CD4-positive, alpha-beta memory T cell (primary cell): Measurements from ENCODE around the gene EML1. TPM values are rescaled to one million over a fixed set of nuclear protein-coding genes. Genes with fewer than 3 reads are reported as not detected.
"Not testable (repeated sequence)": the region's sequence is repeated elsewhere in the genome, so short reads cannot be mapped to it uniquely, and the experiment has no call there.

ENCODE experiments used
- CTCF ChIA-PET: fragments of 350-600 bp; sonication (Branson Sonifier 250); formaldehyde crosslinking; loops from one replicate; lab custom pipeline; 2021; ENCODE audit warnings: inconsistent platforms; ENCODE audit not compliant: partially characterized antibody; lab: Charles Lee
- POLR2A ChIA-PET: fragments of 350-600 bp; sonication (Branson Sonifier 250); formaldehyde crosslinking; loops from one replicate; lab custom pipeline; 2021; ENCODE audit not compliant: partially characterized antibody; lab: Charles Lee
- DNase-seq, 5 donors: peaks; one replicate each; pipeline versions ENCODE4 v3.0.0 to v3.0.0-alpha.2; 2020 to 2022; ENCODE audit warnings: mixed read lengths in 1 of 5
- H3K27ac ChIP-seq: one replicate; pipeline ENCODE4 v1.7.0; 2013; ENCODE audit warnings: low read depth, low read length
- H3K27me3 ChIP-seq: 2 replicates; pipeline ENCODE4 v1.7.0; 2013; ENCODE audit warnings: mild to moderate bottlenecking, low read length, moderate library complexity; ENCODE audit not compliant: insufficient read depth
- H3K36me3 ChIP-seq: 2 replicates; pipeline ENCODE4 v1.7.0; 2013; ENCODE audit warnings: mild to moderate bottlenecking, low read length, moderate library complexity; ENCODE audit not compliant: insufficient read depth
- H3K4me1 ChIP-seq: 2 replicates; pipeline ENCODE4 v1.7.0; 2013; ENCODE audit warnings: mild to moderate bottlenecking, low read length, moderate library complexity; ENCODE audit not compliant: insufficient read depth
- H3K4me3 ChIP-seq, 2 donors: one replicate each; pipeline ENCODE4 v1.7.0; 2013; ENCODE audit warnings: low read length in 2 of 2, mild to moderate bottlenecking in 1 of 2
- H3K9me3 ChIP-seq, 2 donors: one replicate each; pipeline ENCODE4 v1.7.0; 2013; ENCODE audit warnings: low read length in 2 of 2, control low read depth in 1 of 2; ENCODE audit not compliant: control insufficient read depth in 1 of 2
- H3K27ac Mint-ChIP-seq, 7 donors: one replicate each; pipeline ENCODE4 v1.8.0; 2020 to 2021; ENCODE audit warnings: mixed read lengths in 7 of 7, mild to moderate bottlenecking in 6 of 7, inconsistent platforms in 3 of 7, moderate library complexity in 3 of 7
- H3K27me3 Mint-ChIP-seq, 2 donors: one replicate each; pipeline ENCODE4 v1.8.0; 2020 to 2021; ENCODE audit warnings: mixed read lengths in 2 of 2
- H3K36me3 Mint-ChIP-seq, 2 donors: one replicate each; pipeline ENCODE4 v1.8.0; 2020 to 2021; ENCODE audit warnings: mixed read lengths in 2 of 2, inconsistent platforms in 1 of 2, mild to moderate bottlenecking in 1 of 2
- H3K4me1 Mint-ChIP-seq, 4 donors: one replicate each; pipeline ENCODE4 v1.8.0; 2020 to 2021; ENCODE audit warnings: mixed read lengths in 4 of 4, mild to moderate bottlenecking in 1 of 4
- H3K4me3 Mint-ChIP-seq, 8 donors: one replicate each; pipeline ENCODE4 v1.8.0; 2020 to 2021; ENCODE audit warnings: mixed read lengths in 8 of 8, mild to moderate bottlenecking in 7 of 8, moderate library complexity in 6 of 8, inconsistent platforms in 3 of 8
- H3K9me3 Mint-ChIP-seq, 8 donors: one replicate each; pipeline ENCODE4 v1.8.0; 2020 to 2021; ENCODE audit warnings: mixed read lengths in 8 of 8, mild to moderate bottlenecking in 5 of 8, inconsistent platforms in 3 of 8, moderate library complexity in 1 of 8
- intact Hi-C: fragments of 100-400 bp; cut with micrococcal nuclease; formaldehyde crosslinking; loops from one replicate; pipeline ENCODE4 v1.15.1; 2023
- polyA plus RNA-seq, 2 donors: library from polyadenylated mRNA; unstranded; fragments of 300-500 nt; fragmentation: Illumina TruSeq; gene quantifications; one replicate each; pipeline ENCODE4 v1.2.3, GENCODE V29; 2021
- total RNA-seq, 2 experiments: library from RNA; stranded (reverse); gene quantifications; one replicate each; pipeline ENCODE4 v1.2.3, GENCODE V29; 2021

Gene EML1
- total and polyA plus RNA-seq, 4 experiments from 2014 or later = 0.22 to 0.23 TPM; not detected in 2

- H3K36me3 ChIP-seq = no peaks in the 10 kb centered on the region
- Mint-ChIP-seq H3K4me3 (peak overlapping the region in 1 of 8 donors; percentile 47), H3K27ac (no peak overlapping the region), H3K4me1 (peaks cover 3 to 10% (median 8%) of the 10 kb centered on the region in 4 donors), H3K36me3 (no peaks in the 10 kb centered on the region), H3K9me3 (no peaks in the 10 kb centered on the region), H3K27me3 (peaks cover 14 to 15% of the 10 kb centered on the region in 2 donors)
- H3K9me3 ChIP-seq = no peaks in the 10 kb centered on the region
- intact Hi-C loops = no loop called here
- H3K27me3 ChIP-seq = peaks cover 13% of the 10 kb centered on the region
- no peak overlapping the region for H3K27ac ChIP-seq
- H3K4me1 ChIP-seq = peaks cover 14% of the 10 kb centered on the region
- POLR2A ChIA-PET = no interaction called here
- no peak overlapping the region for H3K4me3 ChIP-seq
- CTCF ChIA-PET = interaction anchor here (0.7 to 2.9 kb wide), 8 partner anchors 7 to 36 kb away, joined by 3 to 12 read pairs (median 6); no protein-coding TSS in a partner anchor
- no peak for DNase-seq
These were observed 154.5 kb downstream of the EML1 start for GRCh38 chr14:99947695-99948094.

- peaks cover 14% of the 10 kb centered on the region for H3K4me1 ChIP-seq
- intact Hi-C loops, H3K9me3 Mint-ChIP-seq, CTCF ChIA-PET, H3K27ac Mint-ChIP-seq, H3K27ac ChIP-seq, POLR2A ChIA-PET, H3K36me3 ChIP-seq, H3K4me3 Mint-ChIP-seq, H3K4me3 ChIP-seq, H3K36me3 Mint-ChIP-seq, H3K9me3 ChIP-seq, DNase-seq: not testable (repeated sequence)
- peaks cover 3 to 10% (median 8%) of the 10 kb centered on the region in 4 donors for H3K4me1 Mint-ChIP-seq
- H3K27me3 ChIP-seq = peaks cover 13% of the 10 kb centered on the region
- H3K27me3 Mint-ChIP-seq = peaks cover 10 to 15% of the 10 kb centered on the region in 2 donors
These were observed 156.0 kb downstream of the EML1 start for GRCh38 chr14:99949011-99949732.

- Mint-ChIP-seq H3K27ac (no peak overlapping the region), H3K4me3 (no peak overlapping the region), H3K27me3 (peaks cover 10 to 15% of the 10 kb centered on the region in 2 donors), H3K9me3 (peaks cover 0 to 4% (median under 1%) of the 10 kb centered on the region in 8 donors), H3K4me1 (peaks cover 3 to 10% (median 8%) of the 10 kb centered on the region in 4 donors), H3K36me3 (no peaks in the 10 kb centered on the region)
- peaks cover 13% of the 10 kb centered on the region for H3K27me3 ChIP-seq
- intact Hi-C loops = no loop called here
- CTCF ChIA-PET = no interaction called here
- no peaks in the 10 kb centered on the region for H3K9me3 ChIP-seq
- H3K4me3 ChIP-seq = no peak overlapping the region
- peaks cover 14% of the 10 kb centered on the region for H3K4me1 ChIP-seq
- no peak overlapping the region for H3K27ac ChIP-seq
- no peaks in the 10 kb centered on the region for H3K36me3 ChIP-seq
- POLR2A ChIA-PET = no interaction called here
- no peak for DNase-seq
These were observed 157.0 kb downstream of the EML1 start for GRCh38 chr14:99950181-99950580.

GRCh38 chr14:99951085-99951484 is 157.9 kb downstream of the EML1 start:
- ChIA-PET CTCF (no interaction called here), POLR2A (no interaction called here)
- peaks cover 12% of the 10 kb centered on the region for H3K4me1 ChIP-seq
- H3K27ac ChIP-seq = no peak overlapping the region
- H3K9me3 ChIP-seq = no peaks in the 10 kb centered on the region
- no peak overlapping the region for H3K4me3 ChIP-seq
- H3K27ac Mint-ChIP-seq = no peak overlapping the region
- DNase-seq = no peak
- no peaks in the 10 kb centered on the region for H3K36me3 ChIP-seq
- H3K4me3 Mint-ChIP-seq = no peak overlapping the region
- intact Hi-C loops = no loop called here
- no peaks in the 10 kb centered on the region for H3K36me3 Mint-ChIP-seq
- peaks cover 3 to 10% (median 7%) of the 10 kb centered on the region in 4 donors for H3K4me1 Mint-ChIP-seq
- H3K9me3 Mint-ChIP-seq = peaks cover 0 to 4% (median under 1%) of the 10 kb centered on the region in 8 donors
- peaks cover 10 to 15% of the 10 kb centered on the region in 2 donors for H3K27me3 Mint-ChIP-seq
- peaks cover 13% of the 10 kb centered on the region for H3K27me3 ChIP-seq

- POLR2A ChIA-PET = no interaction called here
These were observed 158.8 kb downstream of the EML1 start for GRCh38 chr14:99952039-99952438.

GRCh38 chr14:99952453-99952852 is 159.2 kb downstream of the EML1 start:
- H3K4me1 ChIP-seq = no peaks in the 10 kb centered on the region
- no peaks in the 10 kb centered on the region for H3K9me3 ChIP-seq
- no peak overlapping the region for H3K4me3 ChIP-seq
- peaks cover 0 to 4% (median under 1%) of the 10 kb centered on the region in 8 donors for H3K9me3 Mint-ChIP-seq
- H3K27me3 ChIP-seq = peaks cover 5% of the 10 kb centered on the region
- H3K27me3 Mint-ChIP-seq = peaks cover 3 to 10% of the 10 kb centered on the region in 2 donors
- CTCF ChIA-PET = no interaction called here
- H3K4me3 Mint-ChIP-seq = no peak overlapping the region
- intact Hi-C loops = no loop called here
- POLR2A ChIA-PET = no interaction called here
- DNase-seq = no peak
- no peaks in the 10 kb centered on the region for H3K36me3 ChIP-seq
- peak overlapping the region in 1 of 7 donors; percentile 63 for H3K27ac Mint-ChIP-seq
- no peak overlapping the region for H3K27ac ChIP-seq
- H3K36me3 Mint-ChIP-seq = no peaks in the 10 kb centered on the region
- peaks cover 0 to 1% (median 0%) of the 10 kb centered on the region in 4 donors for H3K4me1 Mint-ChIP-seq

More at GRCh38 chr14:99952039-99952438, 158.8 kb downstream of the EML1 start:
- peaks cover under 1 to 1% (median under 1%) of the 10 kb centered on the region in 4 donors for H3K4me1 Mint-ChIP-seq
- Histone ChIP-seq H3K27me3 (peaks cover 9% of the 10 kb centered on the region), H3K4me1 (peaks cover 3% of the 10 kb centered on the region), H3K4me3 (no peak overlapping the region), H3K27ac (no peak overlapping the region), H3K9me3 (no peaks in the 10 kb centered on the region), H3K36me3 (no peaks in the 10 kb centered on the region)
- no peak overlapping the region for H3K27ac Mint-ChIP-seq
- peaks cover 0 to 4% (median under 1%) of the 10 kb centered on the region in 8 donors for H3K9me3 Mint-ChIP-seq
- CTCF ChIA-PET = no interaction called here
- DNase-seq = no peak
- peaks cover 4 to 11% of the 10 kb centered on the region in 2 donors for H3K27me3 Mint-ChIP-seq
- no peaks in the 10 kb centered on the region for H3K36me3 Mint-ChIP-seq
- intact Hi-C loops = no loop called here
- no peak overlapping the region for H3K4me3 Mint-ChIP-seq

- H3K27me3 ChIP-seq = no peaks in the 10 kb centered on the region
- no peak overlapping the region for H3K27ac ChIP-seq
- Mint-ChIP-seq H3K36me3 (no peaks in the 10 kb centered on the region), H3K27me3 (peaks cover 5 to 13% of the 10 kb centered on the region in 2 donors), H3K4me3 (no peak overlapping the region), H3K27ac (no peak overlapping the region), H3K4me1 (no peaks in the 10 kb centered on the region), H3K9me3 (peaks cover 0 to 4% (median under 1%) of the 10 kb centered on the region in 8 donors)
- no peaks in the 10 kb centered on the region for H3K9me3 ChIP-seq
- H3K4me1 ChIP-seq = no peaks in the 10 kb centered on the region
- POLR2A ChIA-PET = no interaction called here
- no peak for DNase-seq
- H3K4me3 ChIP-seq = no peak overlapping the region
- CTCF ChIA-PET = interaction anchor here (1.4 kb wide), 1 partner anchor 9 kb away, joined by 6 read pairs; no protein-coding TSS in a partner anchor
- intact Hi-C loops = no loop called here
- no peaks in the 10 kb centered on the region for H3K36me3 ChIP-seq
These were observed 162.7 kb downstream of the EML1 start for GRCh38 chr14:99955826-99956455.
